Central memory CD8-positive, alpha-beta T cell (primary cell): Measurements from ENCODE around the gene ZDHHC11B.
"Not testable (repeated sequence)": the region's sequence is repeated elsewhere in the genome, so short reads cannot be mapped to it uniquely, and the experiment has no call there.

Experiments
- ATAC-seq: fragments of 150-1000 bp; cut with Tn5 transposase; replicated peaks from 2 replicates; pipeline ENCODE4 v1.10.0; 2022; ENCODE audit warnings: mild to moderate bottlenecking, moderate FRiP score, moderate number of reproducible peaks; ENCODE audit not compliant: poor library complexity, severe bottlenecking; ENCODE audit errors: extremely low read depth
- DNase-seq, 2 donors: peaks; one replicate each; pipeline ENCODE4 v3.0.0; 2021; ENCODE audit warnings: low spot score in 2 of 2
- H3K27ac Mint-ChIP-seq: one replicate; pipeline ENCODE4 v1.8.0; 2022; ENCODE audit warnings: low read depth, mild to moderate bottlenecking, moderate library complexity, mixed read lengths
- H3K27me3 Mint-ChIP-seq: one replicate; pipeline ENCODE4 v1.8.0; 2022; ENCODE audit warnings: mixed read lengths
- H3K36me3 Mint-ChIP-seq: one replicate; pipeline ENCODE4 v1.8.0; 2022; ENCODE audit warnings: mild to moderate bottlenecking, moderate library complexity, mixed read lengths; ENCODE audit not compliant: insufficient read depth
- H3K4me1 Mint-ChIP-seq: one replicate; pipeline ENCODE4 v1.8.0; 2022; ENCODE audit warnings: mixed read lengths
- H3K4me3 Mint-ChIP-seq: one replicate; pipeline ENCODE4 v1.8.0; 2022; ENCODE audit warnings: mild to moderate bottlenecking, moderate library complexity, mixed read lengths
- H3K9me3 Mint-ChIP-seq: one replicate; pipeline ENCODE4 v1.8.0; 2022; ENCODE audit warnings: mixed read lengths

The ZDHHC11B gene

DNA sequence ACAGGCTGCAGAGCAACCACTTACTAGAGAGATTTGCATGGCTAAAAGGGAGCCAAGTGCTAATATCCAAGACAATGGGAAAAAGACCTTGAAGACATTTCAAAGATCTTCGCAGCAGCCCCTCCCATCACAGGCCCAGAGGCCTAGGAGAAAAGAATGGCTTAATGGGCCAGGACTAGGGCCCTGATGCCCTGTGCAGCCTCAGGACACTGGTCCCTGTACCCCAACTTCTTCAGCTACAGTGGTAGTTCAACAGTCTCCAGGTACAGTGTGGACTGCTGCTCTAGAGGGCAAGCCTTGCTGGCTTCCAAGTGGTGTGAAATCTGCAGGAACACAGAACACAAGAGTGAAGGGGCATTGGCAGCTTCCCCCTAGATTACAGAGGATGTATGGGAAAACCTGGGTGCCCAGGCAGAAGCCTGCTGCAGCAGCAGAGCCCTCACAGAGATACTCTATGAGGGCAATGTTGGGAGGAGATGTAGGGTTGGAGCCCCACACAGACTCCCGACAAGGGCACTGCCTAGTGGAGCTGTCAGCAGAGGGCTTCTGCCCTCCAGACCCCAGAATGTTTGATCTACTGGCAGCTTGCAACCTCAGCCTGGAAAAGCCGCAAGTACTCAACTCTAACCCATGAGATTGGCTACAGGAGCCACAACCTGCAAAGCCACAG is 75.5 kb downstream of the ZDHHC11B start:
- peaks cover 21% of the 10 kb centered on the region for H3K27me3 Mint-ChIP-seq
- not testable (repeated sequence) for DNase-seq, H3K4me1 Mint-ChIP-seq, ATAC-seq, H3K36me3 Mint-ChIP-seq, H3K27ac Mint-ChIP-seq, H3K9me3 Mint-ChIP-seq, H3K4me3 Mint-ChIP-seq

DNA sequence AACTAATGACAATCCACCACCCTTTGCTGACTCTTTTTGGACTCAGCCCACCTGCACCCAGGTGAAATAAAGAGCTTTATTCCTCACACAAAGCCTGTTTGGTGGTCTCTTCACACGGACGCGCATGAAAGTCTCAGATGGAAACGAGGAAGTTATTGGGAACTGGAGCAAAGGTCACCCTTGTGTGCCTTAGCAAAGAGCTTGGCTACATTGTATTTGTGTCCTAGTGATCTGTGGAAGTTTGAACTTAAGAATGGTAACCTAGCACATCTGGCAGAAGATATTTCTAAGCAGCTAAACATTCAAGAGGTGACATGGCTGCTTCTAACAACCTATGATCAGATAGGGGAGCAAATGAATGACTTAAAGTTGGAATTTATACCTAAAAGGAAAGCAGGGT is 76.2 kb downstream of the ZDHHC11B start:
- not testable (repeated sequence) for H3K27ac Mint-ChIP-seq, H3K4me3 Mint-ChIP-seq, H3K4me1 Mint-ChIP-seq, ATAC-seq, DNase-seq, H3K36me3 Mint-ChIP-seq, H3K9me3 Mint-ChIP-seq
- peaks cover 19% of the 10 kb centered on the region for H3K27me3 Mint-ChIP-seq

DNA sequence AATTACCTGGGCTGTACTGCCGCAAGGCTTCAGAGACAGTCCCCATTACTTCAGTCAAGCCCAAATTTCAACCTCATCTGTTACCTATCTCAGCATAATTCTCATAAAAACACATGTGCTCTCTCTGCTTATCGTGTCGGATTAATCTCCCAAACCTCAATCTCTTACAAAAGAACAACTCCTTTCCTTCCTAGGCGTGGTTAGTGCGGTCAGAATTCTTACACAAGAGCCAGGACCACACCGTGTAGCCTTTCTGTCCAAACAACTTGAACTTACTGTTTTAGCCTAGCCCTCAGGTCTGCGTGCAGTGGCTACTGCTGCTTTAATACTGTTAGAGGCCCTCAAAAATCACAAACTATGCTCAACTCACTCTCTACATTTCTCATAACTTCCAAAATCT is 78.4 kb downstream of the ZDHHC11B start:
- H3K27me3 Mint-ChIP-seq, DNase-seq, H3K4me3 Mint-ChIP-seq, H3K9me3 Mint-ChIP-seq, H3K36me3 Mint-ChIP-seq, H3K4me1 Mint-ChIP-seq, ATAC-seq, H3K27ac Mint-ChIP-seq: not testable (repeated sequence)

DNA sequence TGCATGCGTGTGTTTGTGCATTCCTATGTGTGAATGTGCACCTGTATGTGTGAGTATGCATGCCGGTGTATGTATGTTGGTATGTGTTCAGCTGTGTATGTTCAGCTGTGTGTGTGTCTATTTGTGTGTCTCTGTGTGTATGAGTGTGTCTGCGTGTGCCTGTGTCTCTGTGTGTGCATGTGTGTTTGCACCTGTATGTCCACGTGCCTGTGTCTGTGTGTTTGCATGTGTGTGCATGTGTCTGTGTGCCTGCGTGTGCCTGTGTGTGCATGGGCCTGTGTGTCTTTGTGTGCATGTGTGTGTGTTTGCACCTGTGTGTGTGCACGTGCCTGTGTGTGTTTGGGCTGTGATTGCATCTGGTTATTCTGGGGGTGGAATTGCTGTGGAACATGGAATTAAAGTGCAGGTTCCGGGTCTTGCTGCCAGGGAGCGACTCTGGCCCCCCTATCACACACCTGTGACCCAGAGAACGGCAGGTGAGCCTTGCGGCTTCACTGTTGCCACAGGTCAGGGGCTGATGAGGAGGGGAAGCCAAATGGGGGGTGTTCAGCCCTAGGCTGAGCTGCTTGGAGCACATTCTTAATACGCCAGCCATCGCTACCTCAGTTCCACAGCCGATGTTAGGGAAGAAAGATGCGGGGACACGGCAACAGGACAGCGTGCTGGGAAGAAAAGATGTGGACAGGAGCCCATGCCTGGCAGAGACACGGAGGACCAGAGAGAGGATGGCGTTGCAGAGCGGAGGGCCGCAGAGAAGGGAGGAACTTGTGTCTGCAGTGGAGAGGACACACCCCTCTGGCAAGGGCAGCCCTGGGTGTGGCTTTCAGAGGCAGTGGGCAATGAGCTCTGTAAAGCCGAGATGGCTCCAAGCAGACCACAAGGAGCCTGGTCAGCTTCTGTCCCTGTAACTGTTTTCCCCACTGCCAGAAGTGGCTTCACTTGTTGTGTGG is 87.5 kb downstream of the ZDHHC11B start:
- H3K4me1 Mint-ChIP-seq, ATAC-seq: not testable (repeated sequence)

DNA sequence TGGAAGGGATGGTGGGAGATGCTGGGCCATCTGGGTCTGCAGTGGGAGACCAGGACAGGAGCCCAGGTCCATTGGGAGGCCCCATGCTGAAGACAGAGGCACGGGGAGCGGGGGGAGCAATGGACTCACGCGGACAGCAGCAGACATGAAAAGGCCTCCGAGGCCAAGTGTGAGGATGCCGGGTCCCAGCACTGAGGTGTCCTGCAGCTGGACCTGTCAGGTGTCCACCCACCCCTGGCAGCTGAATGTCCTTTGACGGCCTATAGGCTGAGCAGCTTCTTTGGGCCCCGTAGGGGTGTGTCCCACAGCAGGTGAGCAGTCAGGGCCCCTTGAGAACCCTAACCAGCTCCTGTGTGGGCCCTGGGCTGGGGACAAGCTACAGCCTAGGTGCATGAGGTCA is 88.3 kb downstream of the ZDHHC11B start:
- not testable (repeated sequence) for H3K27me3 Mint-ChIP-seq, H3K4me3 Mint-ChIP-seq, DNase-seq, H3K9me3 Mint-ChIP-seq, H3K27ac Mint-ChIP-seq, ATAC-seq, H3K36me3 Mint-ChIP-seq, H3K4me1 Mint-ChIP-seq

More for the DNA sequence above, 87.5 kb downstream of the ZDHHC11B start:
- not testable (repeated sequence) for H3K4me3 Mint-ChIP-seq, H3K27ac Mint-ChIP-seq, DNase-seq, H3K36me3 Mint-ChIP-seq, H3K9me3 Mint-ChIP-seq, H3K27me3 Mint-ChIP-seq

DNA sequence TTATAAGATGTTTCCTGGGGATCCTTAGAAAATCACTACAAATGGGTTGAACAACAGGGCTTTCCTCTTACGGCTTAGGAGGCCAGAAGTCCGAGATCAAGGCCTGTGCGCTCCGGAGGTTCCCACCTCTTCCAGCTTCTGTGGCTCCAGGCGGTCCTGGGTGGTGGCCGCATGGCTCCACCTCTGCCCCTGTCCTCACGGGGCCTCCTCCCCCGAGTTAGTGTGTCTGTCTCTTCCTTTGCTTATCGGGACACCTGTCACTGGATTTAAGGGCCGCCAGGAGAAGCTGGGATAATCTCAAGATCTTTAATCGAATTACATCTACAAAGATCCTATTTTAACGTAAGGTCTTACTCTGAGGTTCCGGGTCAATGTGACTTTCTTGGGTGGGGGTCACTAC is 89.1 kb downstream of the ZDHHC11B start:
- H3K4me1 Mint-ChIP-seq, result not testable (repeated sequence)

DNA sequence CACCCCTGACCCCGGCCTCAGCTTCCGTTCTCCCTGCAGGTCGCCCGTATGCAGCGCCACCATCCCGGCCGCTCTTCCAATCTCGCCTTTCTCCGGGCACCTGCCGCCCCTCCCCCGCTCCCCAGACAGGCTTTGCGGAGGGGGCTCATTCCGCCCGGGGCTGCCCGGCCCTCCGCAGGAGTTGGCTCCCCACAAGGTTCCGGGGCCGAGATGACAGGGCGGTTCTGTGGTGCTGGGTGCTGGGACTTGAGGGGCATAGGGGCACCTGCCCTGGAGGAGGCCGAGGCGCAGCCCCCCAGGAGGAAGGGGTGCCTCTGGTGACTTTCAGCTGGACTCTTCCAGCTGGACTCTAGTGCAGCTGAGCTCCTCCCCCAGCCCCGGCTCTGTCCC is 90.5 kb downstream of the ZDHHC11B start:
- H3K27me3 Mint-ChIP-seq, H3K9me3 Mint-ChIP-seq, DNase-seq, H3K27ac Mint-ChIP-seq, H3K36me3 Mint-ChIP-seq, H3K4me1 Mint-ChIP-seq, H3K4me3 Mint-ChIP-seq, ATAC-seq: not testable (repeated sequence)

More for the DNA sequence above, 89.1 kb downstream of the ZDHHC11B start:
- not testable (repeated sequence) for ATAC-seq, H3K4me3 Mint-ChIP-seq, H3K27ac Mint-ChIP-seq, H3K9me3 Mint-ChIP-seq, H3K36me3 Mint-ChIP-seq, DNase-seq, H3K27me3 Mint-ChIP-seq

DNA sequence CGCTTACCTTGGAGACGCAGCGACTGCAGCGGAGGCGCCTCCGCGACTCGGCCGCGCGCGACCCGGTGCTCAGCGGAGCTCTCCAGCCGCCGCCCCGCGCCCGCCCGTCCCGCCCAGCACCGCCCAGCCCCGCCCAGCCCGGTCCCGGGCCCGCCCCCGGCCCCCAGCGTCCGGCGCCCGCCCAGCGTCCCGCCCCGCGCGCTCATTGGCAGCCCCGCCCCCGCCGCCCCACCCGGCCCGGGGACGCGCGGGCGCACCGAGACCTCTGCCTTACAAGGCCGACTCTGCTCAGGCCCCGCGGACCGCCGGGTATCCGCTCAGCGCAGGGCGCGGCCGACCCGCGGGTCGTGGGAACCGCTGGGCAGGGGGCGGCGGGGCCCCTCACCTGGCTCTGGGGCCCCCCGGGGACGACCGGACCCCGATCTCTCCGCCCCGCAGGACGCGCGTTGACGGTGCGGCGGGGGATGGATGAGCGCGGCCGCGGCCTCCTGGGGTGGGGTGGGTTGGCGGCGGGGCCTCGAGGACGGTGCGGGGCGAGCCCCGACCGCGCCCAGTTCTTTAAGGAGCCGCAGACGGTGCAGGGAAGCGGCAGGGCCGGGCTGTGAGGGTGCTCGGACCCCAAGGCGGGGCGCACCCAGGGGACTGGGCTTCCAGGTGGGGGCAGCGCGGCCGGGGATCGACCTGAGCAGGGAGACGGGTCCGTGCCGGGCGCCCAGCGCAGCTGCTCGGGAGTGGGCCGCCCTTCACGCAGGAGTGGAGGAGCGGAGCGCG is 91.1 kb downstream of the ZDHHC11B start, which contains the start of gene TPPP:
Gene TPPP (minus strand): TSS at position 82 of the 771 bp plus-strand sequence. CDS start 15,292 bp downstream, outside the sequence.
- Mint-ChIP-seq H3K27ac (peak within 1 kb of the TSS; percentile 22), H3K4me3 (peak within 1 kb of the TSS; percentile 67)
- not testable (repeated sequence) for H3K36me3 Mint-ChIP-seq, H3K27me3 Mint-ChIP-seq, H3K4me1 Mint-ChIP-seq, H3K9me3 Mint-ChIP-seq
- peak; percentile 74 for ATAC-seq
- peak; percentile 55 to 69 for DNase-seq

DNA sequence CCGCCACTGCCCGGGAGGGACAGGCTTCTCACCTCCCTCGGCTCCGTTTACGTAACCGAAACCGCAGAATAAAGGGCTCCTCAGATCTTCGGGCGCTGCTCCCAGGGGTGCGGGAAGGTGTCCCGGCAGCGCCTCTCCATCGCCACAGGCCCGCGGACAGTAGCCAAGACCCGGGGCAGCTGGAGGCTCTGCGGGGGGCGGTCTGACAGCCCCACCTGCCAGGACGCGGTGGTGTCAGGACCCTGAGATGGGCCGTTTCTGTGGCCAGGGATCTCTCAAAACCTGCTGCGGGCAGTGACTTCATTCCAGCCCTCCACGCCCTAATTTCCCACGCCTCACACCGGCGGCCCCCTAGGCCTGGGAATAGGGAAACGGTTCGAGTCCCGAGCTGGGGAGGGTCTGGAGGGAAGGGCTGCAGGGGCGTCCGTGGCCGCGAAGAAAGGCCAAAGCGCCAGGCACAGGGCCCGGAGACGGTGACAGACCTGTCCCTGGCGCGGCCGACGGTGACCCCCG is 91.9 kb downstream of the ZDHHC11B start:
- H3K27me3 Mint-ChIP-seq, H3K9me3 Mint-ChIP-seq, H3K4me1 Mint-ChIP-seq, H3K36me3 Mint-ChIP-seq, DNase-seq: not testable (repeated sequence)
- Mint-ChIP-seq H3K27ac (peak overlapping the region; percentile 22), H3K4me3 (peak overlapping the region; percentile 67)
- ATAC-seq, result peak; percentile 47

DNA sequence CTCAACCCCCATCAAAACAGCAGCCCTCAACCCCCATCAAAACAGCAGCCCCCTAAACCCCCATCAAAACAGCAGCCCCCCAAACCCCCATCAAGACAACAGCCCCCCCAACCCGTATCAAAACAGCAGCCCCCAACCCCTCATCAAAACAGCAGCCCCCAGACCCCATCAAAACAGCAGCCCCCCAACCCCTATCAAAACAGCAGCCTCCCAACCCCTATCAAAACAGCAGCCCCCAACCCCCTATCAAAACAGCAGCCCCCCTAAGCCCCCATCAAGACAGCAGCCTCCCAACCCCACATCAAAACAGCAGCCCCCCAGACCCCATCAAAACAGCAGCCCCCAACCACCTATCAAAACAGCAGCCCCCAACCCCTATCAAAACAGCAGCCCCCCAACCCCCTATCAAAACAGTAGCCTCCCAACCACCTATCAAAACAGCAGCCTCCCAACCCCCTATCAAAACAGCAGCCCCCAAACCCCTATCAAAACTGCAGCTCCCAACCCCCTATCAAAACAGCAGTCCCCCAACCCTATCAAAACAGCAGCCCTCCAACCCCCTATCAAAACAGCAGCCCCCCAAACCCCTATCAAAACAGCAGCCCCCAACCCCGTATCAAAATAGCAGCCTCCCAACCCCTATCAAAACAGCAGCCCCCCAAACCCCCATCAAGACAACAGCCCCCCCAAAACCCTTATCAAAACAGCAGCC is 92.6 kb downstream of the ZDHHC11B start:
- ATAC-seq (no peak), DNase-seq (no peak)
- H3K9me3 Mint-ChIP-seq, result no peaks in the 10 kb centered on the region
- H3K36me3 Mint-ChIP-seq, result peaks cover 1% of the 10 kb centered on the region
- H3K4me3 Mint-ChIP-seq, result peak overlapping the region; percentile 67
- peak overlapping the region; percentile 22 for H3K27ac Mint-ChIP-seq
- H3K27me3 Mint-ChIP-seq, result no peaks in the 10 kb centered on the region
- no peaks in the 10 kb centered on the region for H3K4me1 Mint-ChIP-seq

DNA sequence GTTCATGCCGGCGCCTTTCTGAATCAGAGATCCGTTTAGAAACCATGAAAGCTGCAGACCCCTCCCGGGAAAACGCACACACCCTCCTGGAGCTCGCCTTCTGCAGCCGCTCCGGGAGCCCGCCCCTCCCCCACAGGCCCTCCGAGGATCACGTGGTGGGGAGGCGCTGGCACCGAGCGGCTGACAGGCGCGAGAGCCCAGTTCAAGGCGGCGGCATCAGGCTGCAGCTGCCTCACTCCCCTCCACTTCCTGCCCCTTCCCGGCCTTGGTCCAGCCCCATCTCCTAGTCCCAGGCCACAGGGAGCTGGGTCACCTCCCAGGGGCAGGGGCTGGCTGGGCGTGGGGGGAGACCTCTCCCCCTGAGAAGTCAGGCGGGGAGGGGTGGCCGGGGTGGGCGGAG is 93.5 kb downstream of the ZDHHC11B start:
- DNase-seq, H3K9me3 Mint-ChIP-seq, H3K27ac Mint-ChIP-seq, H3K27me3 Mint-ChIP-seq, H3K4me3 Mint-ChIP-seq, ATAC-seq, H3K4me1 Mint-ChIP-seq, H3K36me3 Mint-ChIP-seq: not testable (repeated sequence)

DNA sequence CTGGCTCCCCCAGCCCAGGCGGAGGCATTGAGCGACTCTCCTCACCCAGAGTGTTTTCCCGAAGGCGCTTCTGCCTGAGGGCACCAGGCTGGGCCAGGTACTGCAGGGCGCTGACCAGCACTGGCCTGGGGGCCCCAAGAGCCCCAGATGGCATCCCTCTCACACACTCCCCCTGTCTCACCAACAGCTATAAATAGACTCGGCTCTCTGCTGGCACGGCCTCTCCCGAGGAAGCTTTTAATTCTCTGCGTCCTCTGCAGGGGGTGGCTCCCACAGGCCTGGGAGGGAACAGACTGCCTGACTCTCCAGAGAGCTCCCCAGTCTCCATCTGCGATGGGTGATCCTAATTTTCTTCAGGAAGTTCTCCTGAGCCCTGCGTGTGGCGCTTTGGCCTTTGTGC is 94.2 kb downstream of the ZDHHC11B start:
- H3K9me3 Mint-ChIP-seq, H3K27me3 Mint-ChIP-seq, H3K4me1 Mint-ChIP-seq, H3K4me3 Mint-ChIP-seq, DNase-seq, H3K27ac Mint-ChIP-seq, ATAC-seq, H3K36me3 Mint-ChIP-seq: not testable (repeated sequence)
